K562 (cell line): Measurements from ENCODE around the gene ANKZF1. TPM values are rescaled to one million over a fixed set of nuclear protein-coding genes. Genes with fewer than 3 reads are reported as not detected.

ENCODE experiments used
- BDP1 ChIP-seq: IDR thresholded peaks from 3 replicates; pipeline ENCODE4 v1.6.1; 2011; ENCODE audit not compliant: insufficient read length, insufficient read depth
- CHD1 ChIP-seq: fragments of 200-600 bp; sonication (generic); IDR thresholded peaks from one replicate; pipeline ENCODE4 v1.6.1; 2012; ENCODE audit warnings: mild to moderate bottlenecking, moderate library complexity, low read length, inconsistent platforms
- E2F4 ChIP-seq: sonication (generic); formaldehyde crosslinking; IDR thresholded peaks from 2 replicates; pipeline ENCODE4 v1.8.0; 2022; ENCODE audit warnings: mild to moderate bottlenecking, low read depth, missing genetic modification reagents
- EP400 ChIP-seq: fragments of 450-650 bp; IDR thresholded peaks from 2 replicates; pipeline ENCODE4 v1.6.1; 2017; ENCODE audit warnings: antibody characterized with exemption, mild to moderate bottlenecking, moderate library complexity
- ETV1 ChIP-seq: fragments of 450-650 bp; conservative IDR thresholded peaks from 2 replicates; pipeline ENCODE4 v1.6.1; 2016; ENCODE audit warnings: missing genetic modification characterization, control low read depth, low read depth, missing compliant biosample characterization
- ETV6 ChIP-seq, 3 experiments: fragments of 150-350 bp in 1 of 3; sonication (generic) in 1 of 3; formaldehyde crosslinking in 1 of 3; IDR thresholded peaks; 2 replicates each; pipeline versions ENCODE4 v1.6.1 to v1.8.0; 2014 to 2022; ENCODE audit warnings: borderline replicate concordance in 2 of 3, low read depth in 2 of 3, antibody characterized with exemption in 1 of 3, low read length in 1 of 3, mild to moderate bottlenecking in 1 of 3, missing genetic modification reagents in 1 of 3
- MAZ ChIP-seq, 2 experiments: fragments of 450-650 bp in 1 of 2; sonication (generic) in 1 of 2; formaldehyde crosslinking; IDR thresholded peaks in 1 of 2; conservative IDR thresholded peaks in 1 of 2; 2 replicates each; pipeline versions ENCODE4 v1.4.0 to v1.5.0; 2020; ENCODE audit warnings: mild to moderate bottlenecking in 1 of 2, missing genetic modification reagents in 1 of 2
- MECOM ChIP-seq: fragments of 250-450 bp; sonication (Bioruptor Pico); IDR thresholded peaks from 2 replicates; pipeline ENCODE4 v1.8.0; 2022; ENCODE audit warnings: inconsistent platforms
- MTA3 ChIP-seq: fragments of 450-650 bp; formaldehyde crosslinking; IDR thresholded peaks from 2 replicates; pipeline ENCODE4 v1.6.1; 2017; ENCODE audit warnings: mild to moderate bottlenecking, borderline replicate concordance
- NRF1 ChIP-seq, 2 experiments: fragments of 450-650 bp; IDR thresholded peaks in 1 of 2; conservative IDR thresholded peaks in 1 of 2; 2 replicates each; pipeline ENCODE4 v1.6.1; 2014; ENCODE audit warnings: mild to moderate bottlenecking in 2 of 2
- RAD21 ChIP-seq, 2 experiments: fragments of 250-450 bp in 1 of 2; fragments of 450-650 bp in 1 of 2; sonication (Bioruptor Pico) in 1 of 2; formaldehyde crosslinking in 1 of 2; IDR thresholded peaks in 1 of 2; conservative IDR thresholded peaks in 1 of 2; 2 replicates each; pipeline versions ENCODE4 v1.4.0 to v1.8.0; 2020 to 2022; ENCODE audit warnings: mild to moderate bottlenecking in 2 of 2, moderate library complexity in 1 of 2
- SPI1 ChIP-seq: IDR thresholded peaks from 2 replicates; pipeline ENCODE4 v1.6.1; 2011; ENCODE audit warnings: low read depth, low read length, control low read depth, borderline replicate concordance
- SRSF7 ChIP-seq: fragments of 200-400 bp; formaldehyde crosslinking; optimal IDR thresholded peaks from 2 replicates; pipeline ENCODE3; 2017; ENCODE audit warnings: mild to moderate bottlenecking, low read depth, low read length
- STAG1 ChIP-seq: sonication (generic); formaldehyde crosslinking; IDR thresholded peaks from 2 replicates; pipeline ENCODE4 v1.5.0; 2020; ENCODE audit warnings: missing genetic modification reagents, borderline replicate concordance
- TAF15 ChIP-seq: fragments of 200-400 bp; formaldehyde crosslinking; IDR thresholded peaks from 2 replicates; pipeline ENCODE4 v1.6.1; 2017; ENCODE audit warnings: mild to moderate bottlenecking, low read depth, low read length, moderate library complexity
- ZBTB2 ChIP-seq: fragments of 450-650 bp; IDR thresholded peaks from 2 replicates; pipeline ENCODE4 v1.6.1; 2016; ENCODE audit warnings: antibody characterized with exemption
- ZKSCAN3 ChIP-seq: fragments of 250-450 bp; sonication (Bioruptor Pico); IDR thresholded peaks from 2 replicates; pipeline ENCODE4 v1.4.0; 2020
- polyA plus RNA-seq, 8 experiments: library from polyadenylated mRNA; depleted of rRNA in 4 of 8; stranded (reverse) in 5 of 8; unstranded in 3 of 8; fragments of >200 nt; fragmentation: Nextera tagmentation in 2 of 8; fragmentation: Illumina TruSeq in 1 of 8; extraction: Ambion mirVana in 2 of 8; extraction: Trizol in 1 of 8; gene quantifications; 2 replicates each; pipeline versions ENCODE4 v1.2.1 to v1.2.3, GENCODE V29; 2011 to 2014; ENCODE audit warnings: inconsistent platforms in 1 of 8, missing spikeins in 1 of 8
- total RNA-seq, 7 experiments: library from RNA; depleted of rRNA in 6 of 7; stranded (reverse); fragments of >200 nt in 6 of 7; fragmentation: Illumina TruSeq in 2 of 7; extraction: Trizol in 2 of 7; gene quantifications; 2 replicates each; pipeline versions ENCODE4 v1.2.1 to v1.2.3, GENCODE V29; 2011 to 2021; ENCODE audit warnings: low replicate concordance in 1 of 7
- TF ChIP-seq, protein P1 (sequence below): fragments of 450-650 bp; IDR thresholded peaks from 2 replicates; pipeline ENCODE4 v1.6.1; 2016; ENCODE audit warnings: borderline replicate concordance
- TF ChIP-seq, protein P2 (sequence below): fragments of 450-650 bp; IDR thresholded peaks from 2 replicates; pipeline ENCODE4 v1.6.1; 2014; ENCODE audit warnings: low read depth, mild to moderate bottlenecking, moderate library complexity, borderline replicate concordance
- TF ChIP-seq, protein P3 (sequence below): fragments of 250-450 bp; sonication (Bioruptor Pico); IDR thresholded peaks from 2 replicates; pipeline ENCODE4 v1.5.0; 2021

ANKZF1 gene
- total and polyA plus RNA-seq, 9 of the 15 experiments (the other 6 are each of a cell fraction or from before 2014, with no cell fraction given), result 3.1 to 60.6 (median 31.0) TPM

DNA sequence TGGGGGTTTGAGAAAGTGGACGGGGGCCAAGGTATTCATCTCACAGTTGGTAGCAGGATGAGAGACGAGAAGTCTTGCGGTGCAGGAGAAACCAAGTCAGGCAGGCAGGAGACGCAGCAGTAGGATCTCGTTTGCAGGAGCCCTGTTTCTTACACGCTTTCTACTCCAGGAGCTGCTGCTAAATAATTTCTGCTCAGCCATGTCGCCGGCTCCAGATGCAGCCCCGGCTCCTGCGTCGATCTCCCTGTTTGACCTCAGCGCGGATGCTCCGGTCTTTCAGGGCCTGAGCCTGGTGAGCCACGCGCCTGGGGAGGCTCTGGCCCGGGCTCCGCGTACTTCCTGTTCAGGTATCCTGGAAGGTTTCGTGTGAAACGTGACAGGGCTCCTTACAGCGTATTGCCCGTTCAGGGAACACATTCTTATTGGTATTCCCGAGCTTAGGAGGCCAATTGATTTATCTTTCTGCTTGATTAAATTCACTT is 494 bp downstream of the ANKZF1 start (continued):
- TF ChIP-seq BDP1 (no peak), ETV1 (no peak), ZKSCAN3 (CRISPR knock-in tag) (no peak), CHD1 (no peak), TAF15 (no peak), STAG1 (no peak), SPI1 (no peak), SRSF7 (no peak), NRF1 (conservative IDR thresholded peaks at IDR 0.05 in 1 of 2, IDR thresholded peaks at IDR 0.05 in 1 of 2) (no peak), MAZ (CRISPR knock-in tag; conservative IDR thresholded peaks at IDR 0.05 in 1 of 2, IDR thresholded peaks at IDR 0.05 in 1 of 2) (no peak; a peak in 1 of 4 replicates), RAD21 (CRISPR knock-in tag; conservative IDR thresholded peaks at IDR 0.05 in 1 of 2, IDR thresholded peaks at IDR 0.05 in 1 of 2) (no peak), EP400 (peak; percentile 66; the same call in 1 of the 2 replicates), E2F4 (CRISPR knock-in tag) (no peak), MECOM (no peak), ETV6 (IDR thresholded peaks at IDR 0.05; ENCODE audit: borderline replicate concordance in 1 of 2, low read depth in 2 of 2, low read length in 1 of 2) (no peak), ETV6 (CRISPR knock-in tag; IDR thresholded peaks at IDR 0.05; ENCODE audit: borderline replicate concordance) (no peak), ZBTB2 (no peak), MTA3 (no peak)
- TF ChIP-seq, protein P1, sequence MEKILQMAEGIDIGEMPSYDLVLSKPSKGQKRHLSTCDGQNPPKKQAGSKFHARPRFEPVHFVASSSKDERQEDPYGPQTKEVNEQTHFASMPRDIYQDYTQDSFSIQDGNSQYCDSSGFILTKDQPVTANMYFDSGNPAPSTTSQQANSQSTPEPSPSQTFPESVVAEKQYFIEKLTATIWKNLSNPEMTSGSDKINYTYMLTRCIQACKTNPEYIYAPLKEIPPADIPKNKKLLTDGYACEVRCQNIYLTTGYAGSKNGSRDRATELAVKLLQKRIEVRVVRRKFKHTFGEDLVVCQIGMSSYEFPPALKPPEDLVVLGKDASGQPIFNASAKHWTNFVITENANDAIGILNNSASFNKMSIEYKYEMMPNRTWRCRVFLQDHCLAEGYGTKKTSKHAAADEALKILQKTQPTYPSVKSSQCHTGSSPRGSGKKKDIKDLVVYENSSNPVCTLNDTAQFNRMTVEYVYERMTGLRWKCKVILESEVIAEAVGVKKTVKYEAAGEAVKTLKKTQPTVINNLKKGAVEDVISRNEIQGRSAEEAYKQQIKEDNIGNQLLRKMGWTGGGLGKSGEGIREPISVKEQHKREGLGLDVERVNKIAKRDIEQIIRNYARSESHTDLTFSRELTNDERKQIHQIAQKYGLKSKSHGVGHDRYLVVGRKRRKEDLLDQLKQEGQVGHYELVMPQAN, result peak; percentile 75
- TF ChIP-seq, protein P2, sequence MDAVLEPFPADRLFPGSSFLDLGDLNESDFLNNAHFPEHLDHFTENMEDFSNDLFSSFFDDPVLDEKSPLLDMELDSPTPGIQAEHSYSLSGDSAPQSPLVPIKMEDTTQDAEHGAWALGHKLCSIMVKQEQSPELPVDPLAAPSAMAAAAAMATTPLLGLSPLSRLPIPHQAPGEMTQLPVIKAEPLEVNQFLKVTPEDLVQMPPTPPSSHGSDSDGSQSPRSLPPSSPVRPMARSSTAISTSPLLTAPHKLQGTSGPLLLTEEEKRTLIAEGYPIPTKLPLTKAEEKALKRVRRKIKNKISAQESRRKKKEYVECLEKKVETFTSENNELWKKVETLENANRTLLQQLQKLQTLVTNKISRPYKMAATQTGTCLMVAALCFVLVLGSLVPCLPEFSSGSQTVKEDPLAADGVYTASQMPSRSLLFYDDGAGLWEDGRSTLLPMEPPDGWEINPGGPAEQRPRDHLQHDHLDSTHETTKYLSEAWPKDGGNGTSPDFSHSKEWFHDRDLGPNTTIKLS, result 0 out of 2 replicates have a peak, but pooled peaks have one; percentile 12
- TF ChIP-seq, protein P3, sequence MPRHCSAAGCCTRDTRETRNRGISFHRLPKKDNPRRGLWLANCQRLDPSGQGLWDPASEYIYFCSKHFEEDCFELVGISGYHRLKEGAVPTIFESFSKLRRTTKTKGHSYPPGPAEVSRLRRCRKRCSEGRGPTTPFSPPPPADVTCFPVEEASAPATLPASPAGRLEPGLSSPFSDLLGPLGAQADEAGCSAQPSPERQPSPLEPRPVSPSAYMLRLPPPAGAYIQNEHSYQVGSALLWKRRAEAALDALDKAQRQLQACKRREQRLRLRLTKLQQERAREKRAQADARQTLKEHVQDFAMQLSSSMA (CRISPR knock-in tag), result no peak
